Activated CD4-positive, alpha-beta T cell treated with anti-CD3 and anti-CD28 coated beads for 4 hours (primary cell): ENCODE results near the gene BLTP1.

Experiments
- DNase-seq, 2 donors: peaks; one replicate each; pipeline ENCODE4 v3.0.0-alpha.2; 2020

The BLTP1 gene

DNA sequence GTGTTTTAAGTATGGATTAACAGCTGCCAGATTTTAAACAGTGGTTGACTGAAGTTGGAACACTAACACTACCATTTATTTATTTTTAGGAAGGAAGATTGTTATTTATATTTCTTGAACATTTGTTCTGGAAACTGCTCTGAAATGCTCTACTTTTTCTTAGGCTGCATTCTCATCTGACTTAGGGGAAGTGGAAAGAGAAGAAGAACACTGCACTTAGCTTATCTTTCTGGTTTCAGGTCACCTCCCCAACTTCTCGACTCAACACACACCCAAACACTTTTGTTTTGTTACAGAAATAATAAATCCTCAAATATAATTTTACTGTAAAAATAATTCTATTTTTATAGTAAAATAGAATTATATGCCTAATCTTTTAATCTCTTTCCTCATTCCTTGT is 18.6 kb downstream of the BLTP1 start:
- DNase-seq, result no peak

DNA sequence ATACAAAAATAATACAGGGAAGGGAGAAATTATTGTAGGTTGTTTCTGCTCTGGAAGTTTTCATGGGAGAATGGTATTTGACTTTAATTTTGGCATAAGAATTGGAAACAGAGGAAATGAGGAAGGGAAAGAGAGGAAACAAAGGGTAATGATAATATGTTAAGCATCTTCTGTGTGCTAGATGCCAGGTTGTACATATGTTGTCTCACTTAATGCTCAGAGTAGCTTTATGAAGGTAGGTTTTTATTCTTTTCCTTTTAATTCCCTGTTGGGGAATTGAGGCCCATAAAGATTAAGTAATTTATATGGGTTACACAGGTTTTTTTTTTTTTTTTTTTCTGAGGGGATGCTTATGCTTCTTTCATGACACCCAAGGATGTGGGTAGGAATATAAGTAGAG is 19.2 kb downstream of the BLTP1 start:
- no peak for DNase-seq

DNA sequence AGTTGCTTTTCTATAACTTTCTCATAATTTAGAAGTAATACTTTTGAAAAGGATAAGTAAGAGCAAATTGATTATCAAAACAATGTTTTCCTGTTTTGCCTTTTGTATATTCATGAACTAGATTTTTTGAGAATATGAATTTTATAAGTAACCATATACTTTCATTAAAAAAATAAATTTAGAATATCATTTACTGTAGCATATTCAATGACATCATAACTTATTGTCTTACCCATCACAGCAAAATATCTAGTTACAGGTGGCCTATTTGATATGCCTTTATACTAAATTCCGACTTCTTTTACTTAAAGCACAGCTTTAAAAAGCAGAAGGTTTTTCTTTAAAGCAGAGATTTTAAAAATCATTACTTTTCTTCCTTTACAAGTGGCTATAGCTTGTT is 20.1 kb downstream of the BLTP1 start:
- no peak for DNase-seq

DNA sequence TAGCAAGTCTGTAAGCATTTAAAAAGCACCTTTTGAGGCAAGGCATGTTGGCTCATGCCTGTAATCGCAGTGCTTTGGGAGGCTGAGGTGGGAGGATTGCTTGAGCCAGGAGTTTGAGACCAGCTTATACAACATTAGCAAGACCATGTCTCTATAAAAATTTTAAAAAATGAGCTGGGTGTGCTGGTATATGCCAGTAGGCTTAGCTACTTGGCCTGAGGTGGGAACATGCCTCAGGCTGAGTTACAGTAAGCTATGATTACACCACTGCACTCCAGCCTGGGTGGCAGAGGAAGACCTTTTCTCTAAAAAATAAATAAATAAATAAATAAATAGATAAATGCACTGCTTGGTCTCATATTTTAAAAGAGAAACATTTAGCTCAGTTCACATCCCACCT is 26.8 kb downstream of the BLTP1 start:
- DNase-seq, result no peak

DNA sequence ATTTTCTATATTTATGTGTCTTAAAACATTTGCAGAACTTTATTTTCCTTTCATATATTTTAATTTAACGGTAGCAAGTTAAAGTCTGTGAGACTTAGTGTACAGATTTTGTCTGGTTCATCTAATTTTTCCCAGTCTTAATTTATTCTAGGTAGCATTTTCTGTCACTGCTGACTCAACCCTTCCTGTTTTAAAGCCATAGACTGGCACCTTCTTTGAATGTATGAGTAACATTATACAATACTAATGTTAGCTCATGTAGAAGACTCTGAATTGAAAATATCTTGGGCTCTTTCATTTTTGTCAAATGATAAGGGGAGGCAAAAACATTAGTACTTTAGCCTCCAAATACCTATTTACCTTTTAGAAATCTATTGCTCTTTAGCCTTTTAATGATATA is 43.6 kb downstream of the BLTP1 start:
- DNase-seq, result no peak
